ENCODE measurements around the gene TMEM9. TPM values are rescaled to one million over a fixed set of nuclear protein-coding genes. Genes with fewer than 3 reads are reported as not detected.

TMEM9 gene
- total and polyA plus RNA-seq, 8 donors = 21.7 to 53.8 (median 48.0) TPM

- intact Hi-C loops (cut with DNase I; ENCODE audit: low total_unique reads) = no loop called here
- TF ChIP-seq EP300 (IDR thresholded peaks at IDR 0.05) (no peak), POLR2A (IDR thresholded peaks at IDR 0.05) (no peak), POLR2AphosphoS5 (IDR thresholded peaks at IDR 0.05) (no peak), CTCF (IDR thresholded peaks at IDR 0.05) (no peak)
- no peak for DNase-seq
Measured at GRCh38 chr1:201115390-201115937, 38.8 kb downstream of the TMEM9 start.

GRCh38 chr1:201114245-201115131 is 39.8 kb downstream of the TMEM9 start:
- H3K27me3 ChIP-seq = peaks cover 0 to 37% (median 13%) of the 10 kb centered on the region in 3 donors
- DNase-seq = peak; percentile 88 to 96
- intact Hi-C loops (cut with DNase I; ENCODE audit: low total_unique reads) = loop anchor here (5.0 kb wide), 1 partner anchor 142 kb away; no protein-coding TSS in a partner anchor
- peak overlapping the region; percentile 51 to 75 (median 66) for H3K4me3 ChIP-seq
- 0 to 3% (median 2%) methylated on average over 11 to 88 of the region's 88 CpGs for WGBS, 5 donors
- H3K4me1 ChIP-seq = peaks cover 11 to 23% (median 16%) of the 10 kb centered on the region in 4 donors
- no peaks in the 10 kb centered on the region for H3K36me3 ChIP-seq
- peak overlapping the region in 3 of 5 donors; percentile 55 to 76 (median 56) for H3K27ac ChIP-seq
- TF ChIP-seq CTCF (IDR thresholded peaks at IDR 0.05) = peak in 5 of 7 experiments; percentile 74 to 90 (median 82)
- no peak for TF ChIP-seq EP300 (IDR thresholded peaks at IDR 0.05)
- no peak for TF ChIP-seq POLR2A (IDR thresholded peaks at IDR 0.05)
- peak in 2 of 3 donors; percentile 76 to 82 for TF ChIP-seq POLR2AphosphoS5 (IDR thresholded peaks at IDR 0.05)
- H3K9me3 ChIP-seq = no peaks in the 10 kb centered on the region

More at GRCh38 chr1:201115390-201115937, 38.8 kb downstream of the TMEM9 start:
- peaks cover 0 to 44% (median 13%) of the 10 kb centered on the region in 3 donors for H3K27me3 ChIP-seq
- 93 to 98% (median 96%) methylated on average over 8 to 25 of the region's 25 CpGs for WGBS, 5 donors
- peak overlapping the region in 3 of 4 donors; percentile 51 to 75 (median 70) for H3K4me3 ChIP-seq
- H3K9me3 ChIP-seq = no peaks in the 10 kb centered on the region
- H3K36me3 ChIP-seq = no peaks in the 10 kb centered on the region
- H3K4me1 ChIP-seq = peaks cover 11 to 28% (median 18%) of the 10 kb centered on the region in 4 donors
- no peak overlapping the region for H3K27ac ChIP-seq

DNA sequence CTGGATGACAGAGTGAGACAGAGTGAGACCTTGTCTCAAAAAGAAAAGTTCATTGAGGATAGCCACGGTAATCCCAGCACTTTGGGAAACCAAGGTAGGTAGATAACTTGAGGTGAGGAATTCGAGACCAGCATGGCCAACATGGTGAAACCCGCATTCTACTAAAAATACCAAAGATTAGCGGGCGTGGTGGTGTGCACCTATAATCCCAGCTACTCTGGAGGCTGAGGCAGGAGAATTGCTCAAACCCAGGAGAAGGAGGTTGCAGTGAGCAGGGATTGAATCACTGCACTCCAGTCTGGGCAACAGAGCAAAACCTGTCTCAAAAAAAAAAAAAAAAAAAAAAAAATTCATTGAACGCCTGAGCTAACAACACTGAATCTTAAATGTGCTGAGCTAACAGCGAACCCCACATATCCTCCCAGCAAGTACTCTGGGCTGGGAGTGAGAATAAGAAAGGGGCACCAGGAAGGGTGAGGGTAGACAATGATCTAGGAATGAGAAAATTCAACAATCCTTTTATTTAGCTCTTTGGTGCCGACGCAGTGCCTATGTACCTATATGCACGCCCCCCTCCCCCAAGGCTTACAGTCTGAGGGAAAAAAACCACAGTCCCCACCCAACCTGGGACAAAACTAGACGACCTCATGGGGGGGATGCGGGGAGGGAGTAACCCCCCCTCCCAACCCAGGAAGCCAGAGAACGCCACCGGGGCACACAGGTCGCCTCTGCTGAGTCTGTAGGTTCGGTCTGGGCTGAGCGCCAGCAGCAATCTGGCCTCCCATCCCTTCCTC is 40.6 kb downstream of the TMEM9 start:
- DNase-seq = no peak
- no peaks in the 10 kb centered on the region for H3K9me3 ChIP-seq
- H3K36me3 ChIP-seq = no peaks in the 10 kb centered on the region
- intact Hi-C loops (cut with DNase I; ENCODE audit: low total_unique reads) = loop anchor here (5.0 kb wide), 1 partner anchor 141 kb away; no protein-coding TSS in a partner anchor
- H3K4me1 ChIP-seq = peaks cover 11 to 20% (median 15%) of the 10 kb centered on the region in 4 donors
- TF ChIP-seq POLR2AphosphoS5 (IDR thresholded peaks at IDR 0.05) = no peak
- no peak for TF ChIP-seq EP300 (IDR thresholded peaks at IDR 0.05)
- no peak for TF ChIP-seq CTCF (IDR thresholded peaks at IDR 0.05)
- TF ChIP-seq POLR2A (IDR thresholded peaks at IDR 0.05) = no peak
- H3K27me3 ChIP-seq = peaks cover 0 to 31% (median 13%) of the 10 kb centered on the region in 3 donors
- H3K27ac ChIP-seq = peak overlapping the region in 2 of 5 donors; percentile 56 to 76
- 31 to 42% (median 37%) methylated on average over 15 to 17 of the region's 17 CpGs for WGBS, 5 donors
- H3K4me3 ChIP-seq = peak overlapping the region; percentile 51 to 75 (median 66)

Measured in stomach (tissue), 9 donors.